HG03066 (cell line): ENCODE data around the gene NOCT.
"Not testable (repeated sequence)": the region's sequence is repeated elsewhere in the genome, so short reads cannot be mapped to it uniquely, and the experiment has no call there.

Source experiments
- ATAC-seq: cut with Tn5 transposase; IDR thresholded peaks from one replicate; pipeline ENCODE4 v1.9.1; 2021; ENCODE audit warnings: low read depth; ENCODE audit not compliant: unreplicated experiment

NOCT gene, protein sequence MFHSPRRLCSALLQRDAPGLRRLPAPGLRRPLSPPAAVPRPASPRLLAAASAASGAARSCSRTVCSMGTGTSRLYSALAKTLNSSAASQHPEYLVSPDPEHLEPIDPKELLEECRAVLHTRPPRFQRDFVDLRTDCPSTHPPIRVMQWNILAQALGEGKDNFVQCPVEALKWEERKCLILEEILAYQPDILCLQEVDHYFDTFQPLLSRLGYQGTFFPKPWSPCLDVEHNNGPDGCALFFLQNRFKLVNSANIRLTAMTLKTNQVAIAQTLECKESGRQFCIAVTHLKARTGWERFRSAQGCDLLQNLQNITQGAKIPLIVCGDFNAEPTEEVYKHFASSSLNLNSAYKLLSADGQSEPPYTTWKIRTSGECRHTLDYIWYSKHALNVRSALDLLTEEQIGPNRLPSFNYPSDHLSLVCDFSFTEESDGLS

DNA sequence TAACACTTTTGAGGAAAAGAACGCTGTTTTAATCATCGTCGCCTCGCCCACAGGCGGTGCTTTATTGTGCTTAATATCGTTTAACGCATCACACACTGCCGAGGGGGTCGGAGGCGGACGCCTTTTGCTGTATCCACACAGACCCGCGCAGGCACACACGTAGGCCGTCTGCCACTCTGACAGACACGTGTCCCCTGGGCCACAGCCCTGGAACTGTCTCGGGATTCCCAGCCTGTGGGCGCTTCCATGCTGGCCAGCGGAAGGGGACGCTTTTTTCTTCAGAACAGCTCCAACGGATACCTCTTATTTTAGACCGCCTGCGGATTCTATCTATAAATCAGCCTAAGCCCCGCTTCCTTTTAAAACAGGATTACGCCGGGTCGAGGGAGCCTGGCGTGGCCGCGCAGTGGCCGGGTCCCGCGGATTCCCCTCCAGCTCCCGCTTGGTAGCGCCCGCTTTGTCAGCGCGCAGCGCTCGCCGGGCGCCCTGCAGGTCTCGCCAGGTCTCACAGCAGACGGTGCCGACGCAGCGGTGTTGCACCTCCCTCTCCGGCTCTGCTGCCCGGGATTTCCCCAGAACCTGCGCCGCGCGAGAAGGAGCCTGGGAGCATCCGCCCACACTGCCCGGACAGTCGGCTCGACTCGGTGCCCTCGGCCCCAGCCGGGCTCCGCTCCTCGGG is at the start of gene NOCT:
Gene NOCT (plus strand): TSS at position 513 of the 679 bp plus-strand sequence. CDS start 201 bp downstream, outside the sequence.
- ATAC-seq: peak; percentile 95

DNA sequence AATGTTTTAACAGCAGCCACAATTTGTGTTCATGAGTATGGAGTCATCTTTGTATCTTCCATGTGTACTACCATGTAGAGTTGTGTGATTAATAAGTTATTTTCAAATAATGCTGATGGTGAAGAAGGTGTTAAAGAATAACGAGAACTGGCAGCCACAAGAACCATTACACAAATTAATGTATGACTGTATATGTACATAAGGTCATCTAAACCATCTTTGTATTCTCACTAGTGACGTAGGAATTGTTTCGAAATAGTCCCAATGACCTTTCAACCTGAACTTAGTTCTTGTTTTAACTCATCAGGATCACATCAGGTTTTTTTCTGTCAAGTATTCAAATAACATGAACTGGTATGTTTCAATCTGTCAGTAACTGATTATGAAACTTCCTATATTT is 48.3 kb upstream of the NOCT start:
- peak; percentile 95 for ATAC-seq

DNA sequence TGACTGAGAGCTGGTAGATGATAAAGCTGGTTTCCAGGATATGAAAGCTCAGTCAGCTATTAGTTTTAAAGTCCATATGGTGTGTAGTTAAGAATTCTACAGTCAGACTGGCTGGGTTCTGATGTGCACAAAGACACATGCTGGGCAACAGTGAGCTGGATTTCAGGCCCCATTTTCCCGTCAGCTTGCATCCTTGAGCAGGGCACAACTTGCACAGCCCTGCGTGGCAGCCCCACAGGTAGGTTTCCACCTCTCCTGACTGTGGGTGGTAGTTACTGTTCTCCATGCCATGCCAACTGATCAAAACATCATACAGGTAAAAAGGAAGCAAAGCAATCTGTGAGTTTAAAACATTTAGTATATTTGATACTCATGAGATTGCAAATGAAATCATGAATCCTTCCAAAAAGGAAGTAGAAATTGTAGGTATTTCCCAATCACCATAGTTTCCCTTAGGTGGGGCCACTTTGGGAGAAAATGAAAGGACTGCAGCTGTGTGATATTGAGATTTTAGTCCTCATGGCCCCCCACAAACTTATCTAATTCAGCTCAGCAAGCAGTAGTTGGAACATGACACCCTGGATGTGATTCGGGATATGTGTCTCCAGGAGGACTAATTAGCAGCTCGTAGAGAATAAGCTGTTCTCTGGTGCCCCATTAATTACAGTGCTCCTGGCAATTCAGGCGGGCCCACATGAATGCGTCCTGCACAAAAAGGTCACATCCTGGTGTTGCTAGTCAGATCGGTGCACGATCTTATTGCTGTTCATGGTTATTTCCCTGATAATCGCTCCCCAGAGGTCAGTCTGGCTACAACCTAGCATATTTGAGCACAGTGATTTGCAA is 42.4 kb upstream of the NOCT start:
- no peak for ATAC-seq

DNA sequence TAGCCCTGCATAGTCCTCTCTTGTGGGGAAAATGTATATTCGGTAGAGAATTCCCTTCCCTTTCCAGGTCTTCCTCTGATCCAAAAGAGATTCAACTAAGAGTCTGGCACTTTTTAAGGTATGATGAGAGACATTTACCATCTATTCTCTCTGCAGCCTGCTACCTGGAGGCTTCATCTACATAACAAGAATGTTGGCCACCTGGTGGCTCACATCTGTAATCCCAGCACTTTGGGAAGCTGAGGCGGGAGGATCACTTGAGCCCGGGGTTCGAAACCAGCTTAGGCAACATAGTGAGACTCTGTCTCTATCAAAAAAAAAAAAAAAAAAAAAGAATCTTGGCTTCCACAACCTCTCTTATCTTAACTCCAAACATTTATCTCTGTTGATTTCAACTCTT is 40.4 kb upstream of the NOCT start:
- ATAC-seq: no peak

DNA sequence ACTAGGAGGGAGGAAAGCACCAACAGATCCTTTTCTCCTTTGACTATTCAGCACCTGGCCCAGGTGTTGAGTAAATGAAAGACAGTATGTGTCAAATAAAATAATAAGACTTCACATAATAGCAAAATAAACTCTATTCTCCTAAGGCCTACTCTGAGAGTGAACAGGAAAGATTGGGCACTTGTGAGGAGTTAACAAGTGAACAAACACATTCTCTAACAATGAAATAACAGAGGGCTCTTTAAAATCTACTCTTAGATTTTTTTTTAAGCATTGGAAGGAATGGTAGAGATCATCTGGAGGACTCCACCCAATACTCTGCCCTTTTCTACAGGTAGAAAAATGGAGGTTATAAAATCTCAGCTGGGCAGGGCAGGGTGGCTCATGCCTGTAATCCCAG is 39.1 kb upstream of the NOCT start:
- ATAC-seq: no peak

DNA sequence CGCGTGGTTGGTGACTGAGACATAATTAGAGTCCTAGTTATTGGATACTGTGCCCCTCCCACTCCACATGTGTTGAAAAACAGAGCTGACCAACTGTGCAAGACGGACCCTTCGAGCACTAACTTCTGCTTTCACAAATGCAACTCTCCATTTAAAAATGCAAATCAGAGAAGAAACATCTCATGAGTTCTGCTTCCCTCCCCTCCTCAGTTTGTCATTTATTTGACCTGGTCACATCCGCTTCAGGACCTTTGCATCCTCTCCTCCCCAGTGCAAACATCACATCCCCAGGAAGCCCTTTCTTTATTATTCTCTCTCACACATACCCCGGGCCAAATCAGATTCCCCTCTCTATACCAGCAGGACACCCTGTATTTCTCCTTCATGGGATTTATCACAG is 38.1 kb upstream of the NOCT start:
- peak; percentile 96 for ATAC-seq

- no peak for ATAC-seq
These were observed 37.5 kb upstream of the NOCT start for GRCh38 chr4:138978028-138978585.

DNA sequence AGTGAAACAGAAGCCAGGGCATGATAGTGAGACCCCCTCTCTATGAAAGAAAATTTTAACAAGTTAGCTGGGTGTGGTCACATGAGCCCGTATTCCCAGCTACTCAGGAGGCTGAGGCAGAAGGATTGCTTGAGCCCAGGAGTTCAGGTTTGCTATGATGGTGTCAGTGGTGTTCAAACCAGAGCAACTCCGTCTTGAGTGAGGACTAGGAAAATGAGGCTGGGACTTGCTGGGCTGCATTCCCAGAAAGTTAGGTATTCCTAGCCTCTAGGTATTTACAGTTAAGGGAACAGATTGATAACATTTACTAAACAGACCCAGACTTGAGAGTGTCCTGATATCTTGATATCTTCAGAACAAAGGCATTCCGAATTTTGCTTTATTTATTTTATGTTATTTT is 37.0 kb upstream of the NOCT start:
- no peak for ATAC-seq

GRCh38 chr4:138979742-138980141 is 35.8 kb upstream of the NOCT start:
- no peak for ATAC-seq

DNA sequence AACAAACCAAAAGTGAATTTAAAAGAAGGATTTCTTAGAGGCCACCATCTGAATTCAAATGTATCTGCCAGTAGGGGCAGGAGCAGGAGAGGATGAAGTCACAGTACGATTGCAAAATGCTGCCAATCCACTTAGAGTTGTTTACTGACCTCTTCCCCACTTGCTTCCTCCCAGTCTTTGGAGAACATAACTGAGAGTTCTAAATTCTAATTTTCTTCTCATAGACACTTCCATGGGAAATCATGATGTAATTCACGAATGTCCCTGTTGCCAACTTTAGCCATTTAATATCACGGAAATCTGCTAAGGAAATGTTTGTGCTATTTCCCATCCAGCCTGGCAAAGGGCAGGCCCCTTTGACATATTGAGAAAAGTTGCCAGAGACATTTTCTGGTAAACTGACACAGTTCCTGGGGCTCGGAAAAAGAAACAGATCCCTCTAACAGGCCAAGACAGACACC is 33.6 kb upstream of the NOCT start:
- ATAC-seq: no peak

GRCh38 chr4:138982754-138983153 is 32.8 kb upstream of the NOCT start:
- no peak for ATAC-seq

- ATAC-seq: no peak
These were observed 31.9 kb upstream of the NOCT start for GRCh38 chr4:138983690-138984089.

DNA sequence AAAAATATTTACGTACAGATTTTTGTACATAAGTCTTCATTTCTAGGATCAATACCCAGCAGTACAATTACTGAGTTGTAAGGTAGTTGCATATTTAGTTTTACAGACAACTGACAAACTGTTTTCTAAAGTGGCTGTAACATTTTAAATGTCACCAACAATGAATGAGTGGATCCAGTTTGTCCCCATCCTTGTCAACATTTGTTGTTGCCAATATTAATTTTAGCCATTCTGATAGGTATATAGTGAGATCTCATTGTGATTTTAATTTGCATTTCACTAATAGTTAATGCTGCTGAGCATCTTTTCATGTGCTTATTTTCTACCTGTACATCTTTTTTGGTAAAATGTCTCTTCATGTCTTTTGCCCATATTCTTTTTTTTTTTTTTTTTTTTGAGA is 30.9 kb upstream of the NOCT start:
- ATAC-seq: no peak

DNA sequence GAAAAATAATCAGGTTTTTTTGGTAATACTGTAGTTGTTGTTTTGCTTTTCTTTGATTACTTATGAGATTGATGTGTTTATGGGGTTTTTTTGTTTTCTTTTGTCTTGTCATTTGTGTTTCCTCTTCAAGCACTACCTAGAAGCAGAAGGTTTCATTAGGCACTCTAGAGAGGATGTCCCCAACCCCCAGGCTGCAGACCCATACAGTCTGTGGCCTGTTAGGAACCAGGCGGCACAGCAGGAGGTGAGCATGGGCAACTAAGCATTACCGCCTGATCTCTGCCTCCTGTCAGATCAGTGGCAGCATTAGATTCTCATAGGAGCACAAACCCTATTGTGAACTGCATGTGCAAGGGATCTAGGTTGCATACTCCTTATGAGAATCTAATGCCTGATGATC is 22.9 kb upstream of the NOCT start:
- no peak for ATAC-seq

DNA sequence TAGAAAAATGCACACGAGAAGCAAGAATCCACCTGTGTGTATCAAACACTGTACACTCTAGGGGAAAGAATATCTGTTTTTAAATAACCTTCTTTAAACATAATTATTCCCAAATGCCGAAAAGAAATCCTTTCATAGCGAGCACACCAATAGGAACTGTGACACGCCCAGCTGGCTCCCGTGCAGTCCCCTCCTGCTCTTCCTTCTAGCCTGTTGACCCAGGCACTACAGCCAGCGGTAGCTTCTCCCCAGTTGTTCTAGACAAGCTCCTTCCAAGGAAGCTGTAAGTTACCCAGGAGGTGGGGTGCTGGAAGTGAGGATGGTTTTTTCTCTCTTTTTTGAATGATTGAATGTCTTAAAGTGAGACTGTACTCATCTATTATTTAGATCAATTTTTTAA is 19.5 kb upstream of the NOCT start:
- no peak for ATAC-seq

DNA sequence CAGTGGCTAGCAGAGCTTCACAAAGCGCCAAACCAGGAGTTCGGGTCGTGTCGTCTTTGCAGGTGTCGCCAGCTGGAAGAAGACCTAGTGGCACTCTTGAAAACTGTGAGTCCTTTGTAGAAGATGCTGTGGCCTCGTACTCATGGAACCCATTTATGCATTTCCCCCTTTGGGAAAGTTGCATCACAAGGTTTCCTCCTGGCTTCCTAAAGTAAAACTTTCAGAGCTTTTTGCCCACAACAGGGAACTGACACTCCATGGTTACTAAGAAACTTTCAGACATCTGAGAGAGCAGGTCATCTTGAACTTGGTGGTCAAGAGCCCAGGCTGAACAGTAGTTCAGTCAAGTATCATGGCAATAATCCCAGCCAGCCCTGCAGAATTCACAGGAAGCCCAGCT is 15.9 kb upstream of the NOCT start:
- no peak for ATAC-seq

DNA sequence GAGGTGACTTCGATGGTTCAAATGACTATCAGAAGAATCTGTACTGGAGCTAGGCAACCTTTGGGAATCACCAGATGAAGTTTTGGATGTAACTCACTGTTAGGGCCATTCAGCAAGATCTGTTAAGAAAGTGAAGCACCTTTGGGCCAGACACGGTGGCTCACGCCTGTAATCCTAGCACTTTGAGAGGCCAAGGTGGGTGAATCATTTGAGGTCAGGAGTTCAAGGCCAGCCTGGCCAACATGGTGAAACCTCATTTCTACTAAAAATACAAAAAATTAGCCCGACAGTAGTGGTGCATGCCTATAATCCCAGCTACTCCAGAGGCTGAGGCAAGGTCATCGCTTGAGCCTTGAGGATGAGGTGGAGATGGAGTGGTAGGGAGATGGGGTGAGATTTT is 15.4 kb upstream of the NOCT start:
- not testable (repeated sequence) for ATAC-seq

DNA sequence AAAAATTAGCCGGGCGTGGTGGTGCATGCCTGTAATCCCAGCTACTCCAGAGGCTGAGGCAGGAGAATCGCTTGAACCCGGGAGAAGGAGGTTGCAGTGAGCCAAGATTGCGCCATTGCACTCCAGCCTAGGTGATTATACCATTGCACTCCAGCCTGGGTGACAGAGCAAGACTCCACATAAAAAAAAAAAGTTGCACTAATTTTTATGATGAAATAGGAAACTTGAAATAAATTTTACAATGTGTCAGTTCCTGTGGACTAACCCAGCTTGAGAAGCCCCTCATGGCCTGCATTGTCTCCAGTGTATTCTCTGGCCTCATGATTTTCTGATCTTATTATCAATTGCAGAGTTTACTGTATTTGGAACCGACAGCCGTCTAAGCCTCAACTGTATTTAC is 14.2 kb upstream of the NOCT start:
- not testable (repeated sequence) for ATAC-seq

DNA sequence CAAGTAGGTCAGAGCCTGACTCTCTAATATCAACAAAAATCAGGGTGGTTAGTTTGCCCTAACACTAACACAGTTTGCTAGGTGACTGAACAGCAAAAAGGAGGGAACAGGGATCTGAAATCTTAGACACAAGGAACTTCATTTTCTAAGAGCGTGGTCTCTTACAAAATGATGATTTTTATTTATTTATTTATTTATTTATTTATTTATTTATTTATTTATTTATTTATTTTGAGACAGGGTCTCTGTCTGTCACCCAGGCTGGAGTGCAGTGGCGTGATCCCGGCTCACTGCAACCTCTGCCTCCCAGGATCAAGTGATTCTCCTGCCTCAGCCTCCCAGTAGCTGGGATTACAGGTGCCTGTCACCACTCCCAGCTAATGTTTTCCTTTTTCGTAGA is 11.9 kb upstream of the NOCT start:
- not testable (repeated sequence) for ATAC-seq

- no peak for ATAC-seq
These were observed 9.8 kb upstream of the NOCT start for GRCh38 chr4:139005774-139006173.

DNA sequence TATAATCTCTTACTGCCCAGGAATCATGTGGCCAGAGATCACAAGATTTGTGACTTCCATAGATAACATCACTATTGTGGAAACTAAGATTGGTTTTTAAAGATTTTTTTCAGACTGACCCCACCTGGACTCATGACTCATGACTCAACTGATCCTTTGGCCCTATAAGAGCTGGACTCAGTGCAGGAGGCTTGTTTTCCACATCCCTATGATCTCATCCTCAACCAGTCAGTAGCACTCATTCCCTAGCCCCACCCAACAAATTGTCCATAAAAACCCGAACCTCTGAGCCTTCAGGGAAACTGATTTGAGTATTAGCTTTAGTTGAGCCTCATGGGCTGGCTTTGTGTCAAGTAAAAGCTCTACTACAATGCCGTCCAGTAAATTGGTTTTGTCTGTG is 7.9 kb upstream of the NOCT start:
- ATAC-seq: no peak
